Erythroblast (primary cell): ENCODE measurements around the gene ASPM.

Experiments
- GATA1 ChIP-seq: IDR thresholded peaks from 2 replicates; pipeline ENCODE4 v1.6.1; 2011; ENCODE audit warnings: low read depth, mild to moderate bottlenecking, control low read depth, low read length, moderate library complexity
- POLR2A ChIP-seq: IDR thresholded peaks from 2 replicates; pipeline ENCODE4 v1.6.1; 2011; ENCODE audit warnings: mild to moderate bottlenecking, low read length

GRCh38 chr1:197106869-197107268 is 39.6 kb downstream of the ASPM start:
- TF ChIP-seq POLR2A (no peak), GATA1 (no peak)
